GM19467 (cell line): Measurements from ENCODE around the gene FANCD2OS.
A peak's percentile ranks its signal among the peaks of the same experiment; 100 is the strongest.
"Not testable (repeated sequence)": the region's sequence is repeated elsewhere in the genome, so short reads cannot be mapped to it uniquely, and the experiment has no call there.

Experiments used
- ATAC-seq: cut with Tn5 transposase; IDR thresholded peaks from one replicate; pipeline ENCODE4 v1.9.1; 2021; ENCODE audit warnings: mild to moderate bottlenecking, moderate library complexity; ENCODE audit not compliant: unreplicated experiment

FANCD2OS gene, protein sequence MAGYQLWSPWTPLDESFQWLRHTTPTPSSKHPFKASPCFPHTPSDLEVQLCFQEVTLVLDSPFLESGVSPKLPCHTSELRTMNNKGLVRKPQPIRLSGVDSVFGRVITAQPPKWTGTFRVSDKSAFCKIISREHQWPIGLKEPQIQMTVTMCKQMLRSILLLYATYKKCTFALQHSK

DNA sequence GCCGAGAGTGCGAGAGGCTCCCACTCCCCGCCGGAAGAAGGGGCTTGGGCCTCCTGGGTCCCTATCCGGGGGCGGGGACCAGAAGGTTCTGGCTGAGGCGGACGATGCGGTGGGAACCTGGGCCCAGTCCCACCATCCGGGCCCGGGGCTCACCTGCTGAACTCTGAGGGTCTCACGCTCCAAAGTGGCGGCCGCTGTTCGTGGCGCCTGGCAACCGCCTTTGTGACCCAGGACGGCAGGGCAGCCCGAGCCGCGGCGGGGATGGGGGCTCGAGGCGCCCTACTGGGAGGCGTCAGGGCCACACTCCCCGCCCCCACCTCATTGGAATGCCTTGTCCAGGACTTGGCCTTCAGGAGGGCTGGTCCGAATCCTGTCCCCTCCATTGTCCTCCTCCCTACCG is at the start of gene FANCD2OS:
Gene FANCD2OS (minus strand): TSS at position 165 of the 400 bp plus-strand sequence. CDS start 3,481 bp downstream, outside the sequence.
- ATAC-seq: no peak

DNA sequence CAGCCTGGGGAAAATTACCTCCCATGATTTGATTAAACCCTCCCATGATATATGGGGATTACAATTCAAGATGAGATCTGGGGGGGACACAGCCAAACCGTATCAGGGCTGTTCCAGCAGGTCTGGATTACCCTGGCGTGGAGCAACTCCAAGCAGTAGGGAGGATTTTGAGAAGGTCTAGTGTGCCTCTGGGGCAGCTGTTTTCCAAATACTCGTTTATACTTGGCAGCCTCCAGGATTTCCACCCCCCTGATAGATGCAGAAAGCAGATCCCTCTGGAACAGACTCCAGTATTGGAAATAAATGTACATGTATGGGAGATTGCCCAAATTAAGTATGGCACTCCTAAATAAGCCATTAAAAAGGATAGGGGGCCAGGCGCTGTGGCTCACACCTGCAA is 49.0 kb upstream of the FANCD2OS start:
- ATAC-seq: no peak

DNA sequence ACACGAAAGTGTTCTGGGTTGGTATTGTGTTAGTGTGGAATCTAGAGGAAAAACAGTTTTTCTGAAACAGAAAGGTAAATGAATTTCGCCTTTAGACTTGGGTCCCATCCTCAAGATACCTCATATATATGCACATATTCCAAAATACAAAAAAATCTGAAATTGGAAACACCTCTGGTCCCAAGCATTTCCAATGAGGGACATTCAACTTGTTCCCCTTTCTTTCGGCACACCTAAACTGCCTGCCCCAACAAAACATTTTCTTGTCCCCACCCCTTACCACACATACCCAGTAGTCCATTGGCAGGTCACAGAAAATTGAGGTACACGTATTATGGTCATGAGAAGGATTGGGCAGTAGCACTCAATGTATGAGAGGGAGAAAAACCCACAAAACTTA is 47.6 kb upstream of the FANCD2OS start:
- ATAC-seq: no peak

DNA sequence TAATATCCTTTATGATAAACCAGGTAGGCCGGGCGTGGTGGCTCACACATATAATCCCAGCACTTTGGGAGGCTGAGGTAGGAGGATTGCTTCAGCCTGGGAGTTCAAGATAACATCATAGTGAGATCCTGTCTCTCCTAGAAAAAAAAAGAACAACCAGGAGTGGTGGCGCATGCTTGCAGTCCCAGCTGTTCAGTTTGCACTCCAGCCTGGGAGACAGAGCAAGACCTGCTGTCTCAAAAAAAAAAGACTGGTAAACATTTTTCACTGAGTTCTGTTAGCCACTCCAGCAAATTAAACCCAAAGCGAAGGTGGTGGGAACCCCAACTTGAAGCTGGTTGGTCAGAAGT is 47.0 kb upstream of the FANCD2OS start:
- ATAC-seq: no peak

DNA sequence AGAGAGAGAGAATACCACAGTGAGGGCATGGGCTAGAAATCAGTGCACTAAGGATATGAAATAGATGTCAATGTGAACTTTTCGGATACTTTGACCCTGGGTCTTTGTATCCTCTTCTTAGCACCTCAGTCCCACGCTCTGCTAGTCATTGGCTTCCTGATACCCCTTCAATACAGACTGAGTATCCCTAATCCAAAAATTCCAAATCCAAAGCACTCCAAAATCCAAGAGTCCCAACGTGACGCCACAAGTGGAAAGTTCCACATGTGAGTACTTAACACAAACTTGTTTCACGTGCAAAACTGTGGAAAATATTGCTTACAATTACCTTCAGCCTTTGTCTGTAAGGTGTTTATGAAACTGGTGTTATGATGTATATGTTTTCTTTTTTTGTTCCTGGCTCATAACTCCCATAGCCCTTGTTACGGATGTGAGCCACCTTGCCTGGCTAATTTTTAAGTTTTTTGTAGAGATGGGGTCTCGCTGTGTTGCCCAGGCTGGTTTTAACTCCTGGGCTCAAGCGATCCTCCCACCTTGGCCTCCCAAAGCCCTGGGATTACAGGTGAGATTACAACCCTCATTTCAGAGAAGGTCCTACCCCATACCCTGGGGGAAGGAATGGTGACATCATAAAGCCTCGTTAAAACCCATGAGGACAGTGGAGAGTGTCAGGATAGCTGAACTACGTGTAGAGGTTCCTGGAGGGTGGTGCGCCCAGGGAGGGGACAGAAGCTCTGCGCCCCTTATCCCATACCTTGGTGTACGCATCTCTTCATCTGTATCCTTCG is 46.5 kb upstream of the FANCD2OS start:
- no peak for ATAC-seq

DNA sequence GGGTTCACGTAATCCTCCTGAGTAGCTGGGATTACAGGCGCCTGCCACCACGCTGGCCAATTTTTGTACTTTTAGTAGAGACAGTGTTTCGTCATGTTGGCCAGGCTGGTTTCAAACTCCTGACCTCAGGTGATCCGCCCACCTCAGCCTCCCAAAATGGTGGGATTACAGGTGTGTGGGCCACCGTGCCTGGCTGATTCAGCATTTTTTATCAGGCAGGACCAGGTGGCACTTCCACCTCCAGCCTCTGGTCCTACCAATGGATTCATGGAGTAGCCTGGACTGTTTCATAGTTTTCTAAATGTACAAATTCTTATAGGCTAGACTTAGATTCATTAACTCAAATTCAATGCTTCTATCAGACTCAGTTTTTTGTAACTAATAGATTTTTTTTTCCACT is 42.9 kb upstream of the FANCD2OS start:
- ATAC-seq: no peak

DNA sequence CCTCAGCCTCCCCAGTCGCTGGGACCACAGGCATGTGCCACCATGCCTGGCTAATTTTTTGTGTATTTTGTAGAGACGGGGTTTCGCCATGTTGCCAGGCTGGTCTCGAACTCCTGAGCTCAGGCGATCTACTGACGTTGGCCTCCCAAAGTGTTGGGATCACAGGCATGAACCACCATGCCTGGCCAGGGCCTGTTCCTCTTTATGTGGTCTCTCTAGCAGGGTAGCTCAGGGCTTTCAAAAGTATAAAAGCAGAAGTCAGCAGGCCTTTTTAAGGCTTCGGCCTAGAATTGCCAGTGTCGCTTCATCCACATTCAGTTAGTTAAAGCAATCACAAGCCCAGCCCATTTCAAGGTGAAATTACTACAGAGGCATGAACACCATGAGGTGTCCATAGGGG is 41.2 kb upstream of the FANCD2OS start:
- no peak for ATAC-seq

DNA sequence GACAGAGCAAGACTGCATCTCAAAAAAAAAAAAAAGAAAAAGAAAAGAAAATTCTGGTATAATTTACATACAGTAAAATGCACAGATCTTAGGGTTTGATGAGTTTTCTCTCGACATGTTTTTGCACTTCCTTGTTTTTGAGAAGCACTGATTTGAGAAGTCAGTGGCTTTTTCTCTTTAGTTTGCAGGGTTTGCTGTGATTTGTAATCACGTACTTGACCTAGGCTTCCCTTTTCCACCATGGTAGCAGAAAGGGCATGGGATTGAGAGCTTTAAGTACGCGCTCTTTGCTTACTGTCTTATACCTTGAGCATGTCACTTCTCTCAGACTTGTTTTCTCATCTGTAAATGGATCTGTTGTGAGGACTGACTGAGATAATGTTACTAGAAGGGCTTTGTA is 37.6 kb upstream of the FANCD2OS start:
- no peak for ATAC-seq

DNA sequence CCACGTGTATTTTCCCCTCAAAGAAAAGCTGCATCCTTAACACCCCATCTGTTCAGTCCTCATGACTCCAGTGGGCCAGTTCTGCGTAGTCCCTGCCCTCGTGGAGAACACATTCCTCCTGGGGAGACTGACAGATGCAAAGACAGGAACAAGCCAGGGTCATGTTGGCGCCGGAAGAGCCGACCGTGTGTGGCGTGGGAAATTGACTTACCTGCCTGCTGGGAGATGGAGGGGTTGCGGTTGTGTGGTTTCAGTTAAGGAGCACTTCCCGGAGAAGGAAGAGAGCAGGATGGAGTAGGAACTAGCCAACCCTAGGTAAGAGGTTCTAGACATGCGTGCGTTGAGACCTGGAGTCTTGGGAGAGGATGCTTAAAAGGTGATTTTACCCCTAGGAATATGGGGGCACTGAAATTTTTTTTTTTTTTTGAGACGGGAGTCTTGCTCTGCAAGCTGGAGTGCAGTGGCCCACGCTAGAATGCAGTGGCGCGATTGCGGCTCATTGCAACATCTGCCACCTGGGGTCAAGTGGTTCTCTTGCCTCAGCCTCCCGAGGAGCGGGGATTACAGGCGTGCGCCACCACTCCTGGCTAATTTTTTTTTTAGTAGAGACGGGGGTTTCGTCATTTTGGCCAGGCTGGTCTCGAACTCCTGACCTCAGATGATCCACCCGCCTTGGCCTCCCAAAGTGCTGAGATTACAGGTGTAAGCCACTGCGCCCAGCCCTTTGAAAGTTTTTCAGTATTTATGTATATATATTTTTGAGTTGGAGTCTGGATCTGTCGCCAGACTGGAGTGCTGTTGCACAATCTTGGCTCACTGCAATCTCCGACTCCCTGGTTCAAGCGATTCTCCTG is 34.9 kb upstream of the FANCD2OS start:
- ATAC-seq: no peak

DNA sequence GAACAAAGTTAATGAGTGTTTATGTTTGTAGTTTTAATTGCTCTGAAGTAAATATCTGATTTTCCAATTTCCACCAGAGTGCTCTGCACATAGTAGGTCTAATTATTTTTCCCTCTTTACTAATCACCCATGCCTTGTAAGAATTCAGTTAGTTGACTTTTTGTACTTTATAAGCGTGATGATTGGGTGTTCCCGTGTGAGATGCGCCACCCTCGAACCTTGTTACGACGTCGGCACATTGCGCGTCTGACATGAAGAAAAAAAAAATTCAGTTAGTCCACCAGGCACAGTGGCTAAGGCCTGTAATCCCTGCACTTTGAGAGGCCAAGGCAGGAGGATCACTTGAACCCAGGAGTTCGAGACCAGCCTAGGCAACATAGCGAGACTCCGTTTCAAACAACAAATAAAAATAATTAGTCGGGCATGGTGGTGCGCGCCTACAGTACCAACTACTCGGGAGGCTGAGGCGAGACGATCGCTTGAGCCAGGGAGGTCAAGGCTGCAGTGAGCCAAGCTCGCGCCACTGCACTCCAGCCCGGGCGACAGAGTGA is 33.0 kb upstream of the FANCD2OS start:
- no peak for ATAC-seq

DNA sequence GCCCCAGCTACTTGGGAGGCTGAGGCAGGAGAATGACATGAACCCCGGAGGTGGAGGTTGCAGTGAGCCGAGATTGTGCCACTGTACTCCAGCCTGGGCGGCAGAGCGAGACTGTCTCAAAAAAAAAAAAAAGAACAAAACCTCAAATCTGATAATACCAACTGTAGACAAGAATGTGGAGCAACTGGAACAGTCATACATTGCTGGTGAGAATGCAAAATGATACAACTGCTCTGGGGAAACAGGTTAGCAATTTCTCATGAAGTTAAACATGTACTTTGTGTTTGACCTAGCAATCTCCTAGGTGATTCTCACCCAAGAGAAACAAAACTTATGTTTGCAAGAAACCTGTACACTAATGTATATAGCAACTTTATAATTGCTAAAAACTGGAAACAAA is 29.1 kb upstream of the FANCD2OS start:
- ATAC-seq: no peak

DNA sequence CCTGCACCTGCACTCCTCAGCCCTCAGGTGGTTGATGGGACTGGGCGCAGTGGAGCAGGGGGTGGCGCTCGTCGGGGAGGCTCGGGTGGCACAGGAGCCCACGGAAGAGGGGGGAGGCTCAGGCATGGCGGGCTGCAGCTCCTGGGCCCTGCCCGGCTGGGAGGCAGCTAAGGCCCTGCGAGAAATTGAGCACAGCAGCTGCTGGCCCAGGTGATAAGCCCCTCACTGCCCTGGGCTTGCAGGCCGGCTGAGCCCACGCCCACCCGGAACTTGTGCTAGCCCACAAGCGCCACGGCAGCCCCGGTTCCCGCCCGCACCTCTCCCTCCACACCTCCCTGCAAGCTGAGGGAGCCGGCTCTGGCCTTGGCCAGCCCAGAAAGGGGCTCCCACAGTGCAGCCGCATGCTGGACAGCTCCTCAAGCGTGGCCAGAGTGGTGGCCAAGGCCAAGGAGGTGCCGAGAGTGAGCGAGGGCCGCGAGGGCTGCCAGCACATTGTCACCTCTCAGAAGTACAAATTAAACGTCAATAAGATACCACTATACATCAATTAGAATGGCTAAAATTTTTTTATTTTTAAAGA is 28.5 kb upstream of the FANCD2OS start:
- no peak for ATAC-seq

DNA sequence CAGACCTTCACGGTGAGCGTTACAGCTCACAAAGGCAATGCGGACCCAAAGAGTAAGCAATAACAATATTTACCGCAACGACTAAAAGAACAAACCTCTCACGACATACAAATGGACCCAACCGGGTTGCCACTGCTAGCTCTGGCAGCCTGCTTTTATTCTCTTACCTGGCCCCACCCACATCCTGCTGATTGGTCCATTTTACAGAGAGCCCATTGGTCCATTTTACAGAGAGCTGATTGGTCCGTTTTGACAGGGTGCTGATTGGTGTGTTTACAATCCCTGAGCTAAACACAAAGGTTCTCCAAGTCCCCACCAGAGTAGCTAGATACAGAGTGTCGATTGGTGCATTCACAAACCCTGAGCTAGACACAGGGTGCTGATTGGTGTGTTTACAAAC is 27.8 kb upstream of the FANCD2OS start:
- not testable (repeated sequence) for ATAC-seq

DNA sequence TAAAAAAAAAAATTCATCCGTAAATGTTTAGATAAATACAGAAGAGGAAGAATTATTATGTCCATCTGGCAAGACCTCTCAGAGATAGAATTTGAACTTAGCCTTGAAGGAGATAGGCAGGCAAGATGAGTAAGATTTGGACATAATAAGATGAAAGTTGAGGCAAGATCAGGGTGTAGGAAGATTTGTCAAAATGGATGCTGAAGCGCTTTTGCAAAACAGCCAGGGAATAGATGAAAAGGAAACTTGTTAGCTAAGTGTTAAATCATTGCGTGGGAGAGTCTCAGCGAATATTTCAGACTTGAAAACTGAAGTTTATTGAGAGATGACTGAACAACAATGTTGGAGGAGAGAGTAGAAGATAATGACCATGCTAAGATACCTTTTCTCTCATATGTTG is 14.7 kb upstream of the FANCD2OS start:
- ATAC-seq: no peak

DNA sequence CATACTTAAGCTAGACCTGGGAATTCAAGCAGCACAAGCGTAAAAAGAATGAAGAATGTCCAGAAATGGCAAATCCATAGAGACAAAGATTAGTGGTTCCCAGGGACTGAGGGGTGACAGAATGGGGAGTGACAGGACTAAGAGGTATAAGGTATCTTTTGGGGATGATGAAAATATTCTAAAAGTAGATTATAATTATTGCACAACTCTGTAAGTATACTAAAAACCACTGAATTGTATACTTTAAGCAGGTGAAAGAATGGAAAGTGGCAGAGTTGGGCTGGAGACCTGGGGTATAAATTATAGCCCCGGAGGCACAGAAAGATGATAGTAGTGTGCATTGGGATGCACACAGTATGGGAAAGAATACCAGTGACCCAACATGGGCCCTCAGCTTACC is 13.0 kb upstream of the FANCD2OS start:
- ATAC-seq: no peak

DNA sequence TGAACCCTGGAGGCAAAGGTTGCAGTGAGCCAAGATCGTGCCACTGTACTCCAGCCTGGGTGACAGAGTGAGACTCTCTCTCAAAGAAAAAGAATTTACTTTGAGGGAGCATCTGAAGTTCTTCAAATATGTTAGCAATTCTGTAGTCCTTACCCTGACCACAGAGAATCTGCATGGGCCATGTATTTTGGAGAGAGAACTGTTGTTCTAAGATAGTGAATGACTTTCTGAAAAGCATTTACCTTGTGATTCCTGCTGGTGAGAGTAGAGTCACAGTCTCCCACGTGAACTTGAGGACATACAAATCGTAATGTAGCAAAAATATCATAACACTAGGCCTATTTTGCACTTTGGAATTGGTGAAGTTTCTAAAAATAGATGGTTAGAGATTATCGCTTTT is 11.3 kb upstream of the FANCD2OS start:
- ATAC-seq: no peak

DNA sequence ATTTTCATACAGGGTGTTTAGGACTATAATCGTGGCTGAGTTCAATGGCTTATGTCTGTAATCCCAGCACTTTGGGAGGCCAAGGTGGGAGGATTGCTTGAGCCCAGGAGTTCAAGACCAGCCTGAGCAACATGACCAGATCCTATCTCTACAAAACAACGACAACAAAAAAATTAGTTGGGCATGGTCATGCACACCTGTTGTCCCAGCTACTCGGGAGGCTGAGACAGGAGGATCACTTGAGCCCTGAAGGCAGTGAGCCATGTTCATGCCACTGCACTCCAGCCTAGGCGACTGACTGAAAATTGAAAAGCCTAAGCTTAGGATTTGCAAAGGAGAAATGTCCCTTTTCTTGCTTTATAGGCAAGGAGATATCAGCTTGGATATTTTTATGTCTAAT is 8.9 kb upstream of the FANCD2OS start:
- no peak for ATAC-seq

DNA sequence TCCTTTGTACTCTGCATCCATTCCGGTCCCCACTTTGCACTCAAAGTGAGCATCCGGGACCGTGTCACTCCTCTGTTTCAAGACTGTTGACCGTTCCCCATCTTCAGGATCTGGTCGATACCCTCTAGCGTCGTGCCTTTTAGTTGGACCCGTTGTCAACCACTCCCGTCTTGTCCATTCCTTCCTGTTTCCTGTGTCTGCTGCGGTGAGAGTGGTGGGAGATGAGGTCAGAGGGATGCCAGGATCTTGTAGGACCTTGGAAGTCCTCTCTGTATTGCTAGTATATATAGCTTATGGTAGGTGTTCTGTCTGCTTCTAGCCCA is 8.0 kb upstream of the FANCD2OS start:
- ATAC-seq: peak; percentile 12

DNA sequence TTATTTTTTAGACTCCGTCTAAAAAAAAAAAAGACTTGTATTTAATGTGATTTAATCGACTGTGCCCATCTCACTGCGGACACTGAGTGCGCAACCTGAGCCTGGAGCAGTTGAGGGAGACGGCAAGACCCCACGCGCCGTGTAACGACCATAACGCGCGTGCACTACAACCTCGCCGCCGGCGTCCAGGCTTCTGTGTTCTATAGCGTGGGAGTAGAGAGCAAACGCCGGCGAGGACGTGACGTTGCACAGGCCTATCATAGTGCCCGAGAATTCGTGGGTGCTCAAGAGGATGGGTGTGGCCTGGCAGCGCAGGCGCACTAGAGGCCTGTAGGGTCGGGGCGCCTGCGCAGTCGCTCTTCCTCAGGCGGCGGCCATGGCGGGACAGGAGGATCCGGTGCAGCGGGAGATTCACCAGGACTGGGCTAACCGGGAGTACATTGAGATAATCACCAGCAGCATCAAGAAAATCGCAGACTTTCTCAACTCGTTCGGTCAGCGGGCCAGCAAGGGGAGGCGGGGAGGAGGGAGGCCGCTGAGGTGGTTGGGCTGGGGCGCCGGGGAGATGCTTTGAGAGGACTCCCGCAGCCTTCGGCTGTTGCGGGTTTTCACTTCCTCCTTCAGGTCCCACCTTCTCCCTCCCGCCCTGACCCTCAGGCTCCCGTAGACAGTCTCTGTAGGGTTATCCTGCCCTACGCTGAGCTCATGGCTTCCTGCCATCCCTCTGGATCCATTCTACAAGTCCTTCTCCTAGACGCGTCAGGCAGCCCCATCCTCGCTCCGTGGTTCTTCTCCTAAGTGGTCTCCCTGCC is 7.5 kb upstream of the FANCD2OS start, which contains the start of gene BRK1:
Gene BRK1 (plus strand): TSS at position 350 of the 812 bp plus-strand sequence. CDS start 27 bp downstream, at position 377.
- peak; percentile 94 for ATAC-seq

DNA sequence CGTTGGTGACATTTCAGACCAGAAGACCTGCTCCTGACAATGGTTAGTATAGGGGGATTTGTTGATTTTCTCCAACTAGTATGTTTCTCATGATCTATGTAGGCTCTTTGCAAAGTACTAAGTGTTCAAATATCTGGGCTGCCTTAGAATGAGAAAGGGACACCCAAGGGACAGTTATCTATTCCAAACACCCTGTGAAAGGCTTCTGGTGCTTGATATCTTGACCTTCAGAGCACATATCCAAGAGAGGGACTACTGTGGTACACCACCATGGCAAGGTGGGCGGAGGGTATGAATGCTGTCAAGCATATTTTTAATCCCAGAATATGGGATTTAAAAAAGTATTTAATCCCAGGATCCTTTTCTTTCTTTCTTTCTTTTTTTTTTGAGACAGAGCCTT is 1.1 kb downstream of the FANCD2OS start:
- ATAC-seq: no peak
